Fibroblast of lung (primary cell): ENCODE results near the gene BMPR1B. TPM values are rescaled to one million over a fixed set of nuclear protein-coding genes. Genes with fewer than 3 reads are reported as not detected.

Source experiments
- DNase-seq, 2 donors: peaks; one replicate each; pipeline versions ENCODE4 v3.0.0 to v3.0.0-alpha.2; 2010; ENCODE audit warnings: low read depth in 2 of 2
- H2AFZ ChIP-seq: 2 replicates; pipeline ENCODE4 v1.5.1; 2012; ENCODE audit warnings: low read length, control low read depth, inconsistent platforms
- H3K27ac ChIP-seq: 2 replicates; pipeline ENCODE4 v1.5.1; 2011; ENCODE audit warnings: low read length, control low read depth; ENCODE audit not compliant: insufficient read depth
- H3K27me3 ChIP-seq: 2 replicates; pipeline ENCODE4 v1.5.1; 2011; ENCODE audit warnings: mild to moderate bottlenecking, low read length; ENCODE audit not compliant: control insufficient read depth, insufficient read depth
- H3K36me3 ChIP-seq: 2 replicates; pipeline ENCODE4 v1.5.1; 2011; ENCODE audit warnings: low read length; ENCODE audit not compliant: control insufficient read depth, insufficient read depth
- H3K4me1 ChIP-seq: 2 replicates; pipeline ENCODE4 v1.5.1; 2011; ENCODE audit warnings: low read length; ENCODE audit not compliant: control insufficient read depth, insufficient read depth; ENCODE audit errors: extremely low read depth
- H3K4me2 ChIP-seq: 2 replicates; pipeline ENCODE4 v1.5.1; 2011; ENCODE audit warnings: low read length, control low read depth; ENCODE audit not compliant: insufficient read depth; ENCODE audit errors: extremely low read depth
- H3K4me3 ChIP-seq, 4 experiments: fragments of 200-600 bp in 1 of 4; sonication (generic) in 1 of 4; replicated peaks in 1 of 4; 2 replicates each; pipeline ENCODE4 v1.5.1; 2011 to 2016; ENCODE audit warnings: low read length in 4 of 4, low read depth in 3 of 4, mild to moderate bottlenecking in 3 of 4, control low read depth in 2 of 4, inconsistent platforms in 1 of 4, mixed read lengths in 1 of 4; ENCODE audit not compliant: insufficient read depth in 1 of 4; ENCODE audit errors: control extremely low read depth in 1 of 4
- H3K79me2 ChIP-seq: 2 replicates; pipeline ENCODE4 v1.5.1; 2012; ENCODE audit warnings: mild to moderate bottlenecking, low read length, inconsistent platforms; ENCODE audit not compliant: control insufficient read depth, insufficient read depth
- H3K9ac ChIP-seq: 2 replicates; pipeline ENCODE4 v1.5.1; 2011; ENCODE audit warnings: mild to moderate bottlenecking, low read length, control low read depth; ENCODE audit not compliant: insufficient read depth
- H3K9me3 ChIP-seq: 2 replicates; pipeline ENCODE4 v1.5.1; 2012; ENCODE audit warnings: low read depth, low read length; ENCODE audit not compliant: control insufficient read depth, insufficient read depth
- H4K20me1 ChIP-seq: 2 replicates; pipeline ENCODE4 v1.5.1; 2011; ENCODE audit warnings: low read length; ENCODE audit not compliant: control insufficient read depth, insufficient read depth; ENCODE audit errors: extremely low read depth
- CTCF ChIP-seq, 2 donors: IDR thresholded peaks in 1 of 2; conservative IDR thresholded peaks in 1 of 2; 1 replicate in 1 of 2; 2 replicates in 1 of 2; pipeline ENCODE4 v1.5.1; 2011 to 2012; ENCODE audit warnings: low read length in 2 of 2, control low read depth in 1 of 2, inconsistent platforms in 1 of 2, low read depth in 1 of 2, mild to moderate bottlenecking in 1 of 2
- EZH2 ChIP-seq: IDR thresholded peaks from 2 replicates; pipeline ENCODE4 v1.5.1; 2012; ENCODE audit warnings: low read length, control low read depth, mild to moderate bottlenecking; ENCODE audit errors: missing control alignments
- polyA plus RNA-seq, 2 donors: library from polyadenylated mRNA; depleted of rRNA in 1 of 2; stranded (reverse) in 1 of 2; unstranded in 1 of 2; fragments of >200 nt; gene quantifications; 2 replicates each; pipeline ENCODE4 v1.2.1, GENCODE V29; 2011 to 2012; ENCODE audit warnings: missing spikeins in 1 of 2
- total RNA-seq: library from RNA; depleted of rRNA; stranded (reverse); fragments of >200 nt; gene quantifications from 2 replicates; pipeline ENCODE4 v1.2.1, GENCODE V29; 2014

The BMPR1B gene
- total and polyA plus RNA-seq, 2 donors (not counting 1 experiment from before 2014, with no cell fraction given), result 0.17 to 0.45 TPM

DNA sequence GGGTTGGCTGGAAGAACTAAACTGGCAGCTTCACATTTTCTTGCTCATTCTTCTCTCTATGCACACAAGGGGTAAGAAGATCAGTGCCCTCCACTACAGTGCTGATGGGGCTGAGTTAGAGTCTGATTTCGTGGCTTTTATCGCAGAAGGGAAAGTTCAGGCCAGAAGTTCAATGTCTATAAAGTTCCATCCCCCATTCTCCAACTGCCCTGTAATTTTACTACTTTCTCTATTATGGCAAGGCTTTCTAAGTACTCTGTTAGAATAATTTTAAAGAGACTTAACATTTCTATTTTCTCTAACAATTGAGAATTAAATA, 293.9 kb downstream of the BMPR1B start:
- Histone ChIP-seq H3K27me3 (no peaks in the 10 kb centered on the region), H3K4me3 (peak overlapping the region in 1 of 4 experiments; percentile 27), H3K9ac (no peak overlapping the region), H3K4me2 (no peak overlapping the region), H3K79me2 (no peaks in the 10 kb centered on the region), H2AFZ (peak overlapping the region; percentile 1), H3K4me1 (no peaks in the 10 kb centered on the region), H3K36me3 (no peaks in the 10 kb centered on the region), H3K27ac (no peak overlapping the region), H3K9me3 (no peaks in the 10 kb centered on the region), H4K20me1 (no peaks in the 10 kb centered on the region)
- DNase-seq, result no peak
- TF ChIP-seq CTCF (conservative IDR thresholded peaks at IDR 0.05 in 1 of 2, IDR thresholded peaks at IDR 0.05 in 1 of 2; ENCODE audit: low read depth in 1 of 2, low read length in 2 of 2) (no peak), EZH2 (no peak)

GRCh38 chr4:95058991-95059390, 301.2 kb downstream of the BMPR1B start:
- Histone ChIP-seq H3K36me3 (no peaks in the 10 kb centered on the region), H2AFZ (no peak overlapping the region), H3K27ac (no peak overlapping the region), H4K20me1 (no peaks in the 10 kb centered on the region), H3K79me2 (no peaks in the 10 kb centered on the region), H3K4me3 (no peak overlapping the region), H3K9me3 (no peaks in the 10 kb centered on the region), H3K4me1 (no peaks in the 10 kb centered on the region), H3K9ac (no peak overlapping the region), H3K27me3 (no peaks in the 10 kb centered on the region), H3K4me2 (no peak overlapping the region)
- TF ChIP-seq CTCF (conservative IDR thresholded peaks at IDR 0.05 in 1 of 2, IDR thresholded peaks at IDR 0.05 in 1 of 2; ENCODE audit: low read depth in 1 of 2, low read length in 2 of 2), result no peak
- TF ChIP-seq EZH2, result no peak
- DNase-seq, result no peak

DNA sequence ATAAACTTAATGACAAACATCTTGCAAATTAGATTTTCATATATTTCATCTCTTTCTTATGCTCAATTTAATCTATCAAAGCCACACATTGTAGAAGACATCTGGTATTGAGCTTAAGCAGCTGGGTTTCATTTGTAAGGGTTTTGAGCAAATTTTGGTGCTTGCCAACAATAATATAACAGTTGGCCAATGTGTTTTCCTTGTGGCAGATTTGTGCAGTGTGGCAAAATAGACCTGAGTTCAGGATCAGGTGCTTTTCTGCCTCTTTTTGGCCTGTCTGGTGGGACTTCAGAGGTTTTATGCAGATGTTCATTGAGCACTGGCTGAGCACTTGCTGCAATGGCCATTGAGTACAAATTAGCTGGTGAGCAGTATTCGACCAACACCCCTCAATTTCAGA, 301.9 kb downstream of the BMPR1B start:
- Histone ChIP-seq H3K27ac (no peak overlapping the region), H3K4me2 (no peak overlapping the region), H3K27me3 (no peaks in the 10 kb centered on the region), H2AFZ (no peak overlapping the region), H3K79me2 (no peaks in the 10 kb centered on the region), H3K9ac (no peak overlapping the region), H4K20me1 (no peaks in the 10 kb centered on the region), H3K4me1 (no peaks in the 10 kb centered on the region), H3K36me3 (no peaks in the 10 kb centered on the region), H3K9me3 (no peaks in the 10 kb centered on the region), H3K4me3 (no peak overlapping the region)
- peak; percentile 18 to 52 for DNase-seq
- TF ChIP-seq EZH2 (no peak), CTCF (conservative IDR thresholded peaks at IDR 0.05 in 1 of 2, IDR thresholded peaks at IDR 0.05 in 1 of 2; ENCODE audit: low read depth in 1 of 2, low read length in 2 of 2) (no peak)
